ENCODE measurements around the gene GJC1.
"Not testable (repeated sequence)": the region's sequence is repeated elsewhere in the genome, so short reads cannot be mapped to it uniquely, and the experiment has no call there.

Gene GJC1

DNA sequence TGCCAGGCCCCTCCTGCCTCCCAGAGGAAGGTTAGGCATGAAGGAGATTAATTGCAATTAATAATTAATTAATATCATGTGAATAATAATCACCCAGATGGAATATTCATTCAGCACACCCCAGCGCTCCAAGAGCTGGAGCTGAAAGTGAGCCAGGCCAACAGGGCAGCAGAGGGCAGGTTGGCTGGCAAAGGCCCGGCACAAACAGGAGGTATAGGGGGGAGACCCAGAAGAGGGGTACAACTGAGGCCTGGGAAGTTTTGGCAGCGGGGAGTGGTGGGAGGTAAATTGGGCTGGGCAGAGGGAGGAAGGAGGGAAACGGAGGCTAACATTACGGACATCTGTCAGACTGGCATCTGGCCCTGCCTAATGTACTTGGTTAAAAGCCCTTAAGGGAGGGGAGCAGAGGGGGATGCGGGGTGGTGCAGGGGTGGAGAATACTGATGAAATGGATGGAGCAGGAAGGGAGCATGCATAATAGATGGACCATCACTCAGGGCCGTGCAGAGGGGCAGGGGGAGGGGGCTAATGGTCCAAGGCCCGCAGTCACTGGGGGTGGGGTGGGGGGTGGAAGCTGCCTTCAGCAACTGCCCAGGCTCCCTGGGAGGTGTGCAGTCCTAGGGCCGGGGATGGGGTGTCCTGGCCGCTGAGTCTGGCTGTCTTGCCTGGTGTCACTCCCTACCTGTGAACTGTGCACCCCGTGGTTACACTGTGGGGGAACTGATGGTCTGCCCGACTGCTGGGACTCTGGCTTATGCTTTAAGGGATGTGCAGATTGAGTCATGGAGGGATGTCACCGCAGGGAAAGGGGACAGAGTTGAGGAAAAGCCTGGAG lies 69.4 kb downstream of the GJC1 start:
- H3K9me3 ChIP-seq (ENCODE audit: control insufficient read depth, low read length): no peaks in the 10 kb centered on the region
- peaks cover 33% of the 10 kb centered on the region for H3K27me3 ChIP-seq (ENCODE audit: control insufficient read depth, insufficient read depth, low read length, poor library complexity, severe bottlenecking)
- H3K4me3 ChIP-seq (ENCODE audit: insufficient read depth, low read depth, low read length): no peak overlapping the region
- H3K27ac ChIP-seq (ENCODE audit: insufficient read depth, low read depth, low read length, poor library complexity, severe bottlenecking): no peak overlapping the region
- 86 to 89% methylated on average over 13 of the region's 13 CpGs for WGBS, 2 experiments
- peaks cover 9% of the 10 kb centered on the region for H3K4me1 ChIP-seq (ENCODE audit: control insufficient read depth, insufficient read depth, low read length)
- H3K36me3 ChIP-seq (ENCODE audit: control insufficient read depth, insufficient read depth, low read length): no peaks in the 10 kb centered on the region

DNA sequence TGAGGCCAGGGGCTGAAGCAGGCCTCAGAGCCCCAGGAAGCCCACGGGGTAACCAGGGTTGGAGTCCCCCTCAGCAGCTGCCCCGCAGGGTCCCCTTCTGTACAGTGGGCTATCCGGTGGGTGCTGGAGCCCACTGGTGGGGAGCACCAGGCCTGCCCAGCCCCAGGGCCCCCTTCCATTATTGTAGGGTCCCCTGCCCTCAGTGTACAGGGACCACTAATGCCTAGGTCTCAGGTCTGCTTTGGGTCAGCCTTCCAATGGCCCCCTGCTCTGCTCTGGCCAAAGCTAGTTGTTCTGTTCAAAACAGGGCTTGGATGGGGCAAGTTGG lies 70.2 kb downstream of the GJC1 start:
- H3K4me1 ChIP-seq (ENCODE audit: control insufficient read depth, insufficient read depth, low read length): peaks cover 9% of the 10 kb centered on the region
- peaks cover 33% of the 10 kb centered on the region for H3K27me3 ChIP-seq (ENCODE audit: control insufficient read depth, insufficient read depth, low read length, poor library complexity, severe bottlenecking)
- no peaks in the 10 kb centered on the region for H3K9me3 ChIP-seq (ENCODE audit: control insufficient read depth, low read length)
- no peak overlapping the region for H3K27ac ChIP-seq (ENCODE audit: insufficient read depth, low read depth, low read length, poor library complexity, severe bottlenecking)
- WGBS, 2 experiments: 81 to 82% methylated on average over 3 of the region's 3 CpGs
- no peaks in the 10 kb centered on the region for H3K36me3 ChIP-seq (ENCODE audit: control insufficient read depth, insufficient read depth, low read length)
- H3K4me3 ChIP-seq (ENCODE audit: insufficient read depth, low read depth, low read length): peak overlapping the region; percentile 31

DNA sequence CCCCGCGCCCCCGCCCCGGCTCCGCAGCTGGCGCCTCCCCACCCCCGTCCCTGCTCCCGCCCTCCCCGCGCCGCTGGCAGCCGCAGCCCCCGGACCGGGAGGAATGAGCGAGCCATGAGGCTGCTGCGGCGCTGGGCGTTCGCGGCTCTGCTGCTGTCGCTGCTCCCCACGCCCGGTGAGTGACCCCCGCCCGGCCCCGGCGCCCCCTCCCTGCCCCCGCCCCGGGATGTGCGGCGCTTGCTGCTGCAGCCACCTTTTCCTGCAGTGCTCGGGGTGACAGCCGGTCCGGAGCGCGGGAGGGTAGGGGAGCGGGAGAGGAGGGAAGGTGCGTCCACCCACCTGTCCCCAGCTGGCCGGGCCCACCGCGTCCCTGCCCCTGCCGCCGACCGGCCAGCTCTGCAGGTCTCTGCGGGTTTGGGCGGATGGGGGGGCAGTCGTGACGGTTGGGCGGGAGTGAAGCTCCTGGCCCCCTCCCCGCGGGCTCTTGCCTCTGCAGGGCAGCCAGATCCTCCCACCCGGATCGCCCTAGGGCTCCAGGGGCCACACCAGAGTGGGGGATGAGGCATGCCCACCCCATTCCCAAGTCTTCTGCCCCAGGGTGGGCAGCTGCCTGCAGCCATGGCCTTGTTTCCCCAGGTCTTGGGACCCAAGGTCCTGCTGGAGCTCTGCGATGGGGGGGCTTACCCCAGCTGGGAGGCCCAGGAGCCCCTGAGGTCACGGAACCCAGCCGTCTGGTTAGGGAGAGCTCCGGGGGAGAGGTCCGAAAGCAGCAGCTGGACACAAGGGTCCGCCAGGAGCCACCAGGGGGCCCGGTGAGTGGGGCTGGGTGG lies 70.8 kb downstream of the GJC1 start:
- Histone ChIP-seq H3K9me3 (ENCODE audit: control insufficient read depth, low read length) (no peaks in the 10 kb centered on the region), H3K27me3 (ENCODE audit: control insufficient read depth, insufficient read depth, low read length, poor library complexity, severe bottlenecking) (peaks cover 33% of the 10 kb centered on the region), H3K4me1 (ENCODE audit: control insufficient read depth, insufficient read depth, low read length) (peaks cover 9% of the 10 kb centered on the region), H3K36me3 (ENCODE audit: control insufficient read depth, insufficient read depth, low read length) (no peaks in the 10 kb centered on the region), H3K4me3 (ENCODE audit: insufficient read depth, low read depth, low read length) (peak overlapping the region; percentile 31), H3K27ac (ENCODE audit: insufficient read depth, low read depth, low read length, poor library complexity, severe bottlenecking) (no peak overlapping the region)
- WGBS, 2 experiments: 8 to 9% methylated on average over 60 of the region's 60 CpGs

DNA sequence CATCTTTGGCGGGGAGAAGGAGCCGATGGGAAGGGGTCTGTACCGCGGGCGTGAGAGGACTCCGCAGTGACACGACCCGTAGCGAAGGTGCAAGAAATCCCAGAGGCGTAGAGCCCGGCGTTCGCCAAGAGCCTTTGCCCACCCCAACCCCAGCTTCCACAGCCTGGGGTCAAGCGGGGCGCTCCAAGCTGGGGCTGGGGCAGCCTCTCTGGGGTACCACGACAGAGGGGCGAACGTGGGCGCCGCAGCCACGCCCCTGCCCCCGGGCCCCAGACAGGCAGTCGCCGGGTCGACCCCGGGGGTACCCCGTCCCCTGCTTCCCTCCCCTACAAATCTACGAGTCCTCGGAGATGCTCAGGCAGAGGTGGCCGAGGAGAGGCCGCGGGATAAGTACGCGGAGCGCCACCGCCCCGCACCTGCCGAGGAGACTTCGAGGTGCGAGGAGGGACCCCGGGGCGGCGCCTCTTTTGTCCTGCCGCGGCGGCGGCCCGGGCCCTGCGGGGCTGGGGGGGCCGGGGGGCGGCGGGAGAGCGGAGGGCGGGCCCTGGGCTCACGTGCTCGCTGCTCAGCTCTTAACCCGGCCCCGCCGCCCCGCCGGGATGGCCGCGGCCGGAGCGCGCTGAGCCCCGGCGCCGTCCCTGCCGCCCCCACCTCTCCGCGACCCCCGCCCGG lies 71.5 kb downstream of the GJC1 start, which contains the start of gene ADAM11:
Gene ADAM11 (plus strand): TSS at position 575 of the 672 bp plus-strand sequence. CDS start 212 bp downstream, outside the sequence.
- Histone ChIP-seq H3K9me3 (ENCODE audit: control insufficient read depth, low read length) (no peaks in the 10 kb centered on the region), H3K27ac (ENCODE audit: insufficient read depth, low read depth, low read length, poor library complexity, severe bottlenecking) (no peak within 1 kb of the TSS), H3K36me3 (ENCODE audit: control insufficient read depth, insufficient read depth, low read length) (no peaks in the 10 kb centered on the region), H3K4me3 (ENCODE audit: insufficient read depth, low read depth, low read length) (peak within 1 kb of the TSS; percentile 35), H3K4me1 (ENCODE audit: control insufficient read depth, insufficient read depth, low read length) (peaks cover 9% of the 10 kb centered on the region), H3K27me3 (ENCODE audit: control insufficient read depth, insufficient read depth, low read length, poor library complexity, severe bottlenecking) (peaks cover 33% of the 10 kb centered on the region)
- WGBS, 2 experiments: 3% methylated on average over 74 of the region's 74 CpGs

DNA sequence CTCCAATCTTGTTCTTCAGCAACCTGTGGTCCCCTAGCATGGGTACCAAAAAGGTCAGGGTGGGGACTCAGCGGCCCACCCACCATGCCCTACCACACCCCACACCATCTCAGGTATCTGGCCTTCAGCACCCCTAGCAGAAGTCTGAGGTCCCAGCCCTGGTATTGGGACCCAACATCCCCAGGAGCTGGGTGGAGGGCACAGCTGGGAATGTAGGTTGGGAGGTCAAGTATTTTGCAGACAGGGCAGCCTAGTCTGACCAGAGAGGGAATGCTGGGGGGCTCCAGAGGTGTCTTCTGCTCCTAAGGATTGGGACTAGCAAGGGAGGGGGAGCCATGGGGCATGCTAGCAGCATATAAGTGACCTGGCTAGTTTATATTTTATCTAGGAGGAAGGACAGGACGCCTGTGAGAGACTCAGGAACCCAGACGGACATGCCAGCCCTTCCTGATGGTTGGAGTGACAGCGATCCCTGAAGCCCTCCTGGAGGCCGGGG lies 72.1 kb downstream of the GJC1 start:
- H3K27ac ChIP-seq (ENCODE audit: insufficient read depth, low read depth, low read length, poor library complexity, severe bottlenecking): no peak overlapping the region
- H3K9me3 ChIP-seq (ENCODE audit: control insufficient read depth, low read length): no peaks in the 10 kb centered on the region
- H3K4me3 ChIP-seq (ENCODE audit: insufficient read depth, low read depth, low read length): peak overlapping the region; percentile 35
- H3K27me3 ChIP-seq (ENCODE audit: control insufficient read depth, insufficient read depth, low read length, poor library complexity, severe bottlenecking): peaks cover 33% of the 10 kb centered on the region
- H3K4me1 ChIP-seq (ENCODE audit: control insufficient read depth, insufficient read depth, low read length): peaks cover 9% of the 10 kb centered on the region
- H3K36me3 ChIP-seq (ENCODE audit: control insufficient read depth, insufficient read depth, low read length): no peaks in the 10 kb centered on the region
- 50% methylated on average over 5 of the region's 5 CpGs for WGBS, 2 experiments

- Histone ChIP-seq H3K9me3 (ENCODE audit: control insufficient read depth, low read length) (no peaks in the 10 kb centered on the region), H3K4me1 (ENCODE audit: control insufficient read depth, insufficient read depth, low read length) (peaks cover 9% of the 10 kb centered on the region), H3K36me3 (ENCODE audit: control insufficient read depth, insufficient read depth, low read length) (no peaks in the 10 kb centered on the region), H3K4me3 (ENCODE audit: insufficient read depth, low read depth, low read length) (no peak overlapping the region), H3K27ac (ENCODE audit: insufficient read depth, low read depth, low read length, poor library complexity, severe bottlenecking) (no peak overlapping the region), H3K27me3 (ENCODE audit: control insufficient read depth, insufficient read depth, low read length, poor library complexity, severe bottlenecking) (peaks cover 33% of the 10 kb centered on the region)
- WGBS, 2 experiments: 88 to 89% methylated on average over 10 of the region's 10 CpGs
These were observed 72.8 kb downstream of the GJC1 start for GRCh38 chr17:44757045-44757917.

DNA sequence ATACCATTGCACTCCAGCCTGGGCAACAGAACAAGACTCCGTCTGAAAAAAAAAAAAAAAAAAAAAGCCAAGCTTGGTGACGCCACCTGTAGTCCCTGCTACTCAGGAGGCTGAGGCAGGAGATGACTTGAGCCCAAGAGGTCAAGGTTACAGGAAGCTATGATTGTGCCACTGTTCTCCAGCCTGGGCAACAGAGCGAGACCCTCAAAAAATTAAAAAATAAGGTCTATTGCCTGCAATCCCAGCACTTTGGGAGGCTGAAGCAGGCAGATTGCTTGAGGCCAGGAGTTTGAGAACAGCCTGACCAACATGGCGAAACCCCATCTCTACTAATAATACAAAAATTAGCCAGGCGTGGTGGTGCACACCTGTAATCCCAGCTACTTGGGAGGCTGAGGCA lies 74.9 kb downstream of the GJC1 start:
- H3K27me3 ChIP-seq (ENCODE audit: control insufficient read depth, insufficient read depth, low read length, poor library complexity, severe bottlenecking): peaks cover 33% of the 10 kb centered on the region
- WGBS, 2 experiments: 90% methylated on average over 5 of the region's 5 CpGs
- not testable (repeated sequence) for H3K36me3 ChIP-seq (ENCODE audit: control insufficient read depth, insufficient read depth, low read length); H3K27ac ChIP-seq (ENCODE audit: insufficient read depth, low read depth, low read length, poor library complexity, severe bottlenecking); H3K9me3 ChIP-seq (ENCODE audit: control insufficient read depth, low read length); H3K4me3 ChIP-seq (ENCODE audit: insufficient read depth, low read depth, low read length)
- peaks cover 15% of the 10 kb centered on the region for H3K4me1 ChIP-seq (ENCODE audit: control insufficient read depth, insufficient read depth, low read length)

GRCh38 chr17:44754276-44754675 lies 75.8 kb downstream of the GJC1 start:
- Histone ChIP-seq H3K27ac (ENCODE audit: insufficient read depth, low read depth, low read length, poor library complexity, severe bottlenecking) (no peak overlapping the region), H3K4me1 (ENCODE audit: control insufficient read depth, insufficient read depth, low read length) (peaks cover 15% of the 10 kb centered on the region), H3K36me3 (ENCODE audit: control insufficient read depth, insufficient read depth, low read length) (no peaks in the 10 kb centered on the region), H3K4me3 (ENCODE audit: insufficient read depth, low read depth, low read length) (no peak overlapping the region), H3K27me3 (ENCODE audit: control insufficient read depth, insufficient read depth, low read length, poor library complexity, severe bottlenecking) (peaks cover 24% of the 10 kb centered on the region), H3K9me3 (ENCODE audit: control insufficient read depth, low read length) (no peaks in the 10 kb centered on the region)
- 85% methylated on average over 7 of the region's 7 CpGs for WGBS, 2 experiments

GRCh38 chr17:44752953-44753861 lies 76.9 kb downstream of the GJC1 start:
- Histone ChIP-seq H3K4me1 (ENCODE audit: control insufficient read depth, insufficient read depth, low read length) (peaks cover 22% of the 10 kb centered on the region), H3K4me3 (ENCODE audit: insufficient read depth, low read depth, low read length) (no peak overlapping the region), H3K27ac (ENCODE audit: insufficient read depth, low read depth, low read length, poor library complexity, severe bottlenecking) (no peak overlapping the region), H3K36me3 (ENCODE audit: control insufficient read depth, insufficient read depth, low read length) (no peaks in the 10 kb centered on the region), H3K27me3 (ENCODE audit: control insufficient read depth, insufficient read depth, low read length, poor library complexity, severe bottlenecking) (peaks cover 14% of the 10 kb centered on the region), H3K9me3 (ENCODE audit: control insufficient read depth, low read length) (no peaks in the 10 kb centered on the region)
- whole genome bisulfite sequencing, 2 experiments: 92% methylated on average over 17 of the region's 17 CpGs
